KMS-11 (cell line): ENCODE results near the gene PEX14.

Experiments used
- H2AFZ ChIP-seq: fragments of 200-600 bp; sonication (generic); 2 replicates; pipeline ENCODE4 v1.6.1; 2016; ENCODE audit warnings: antibody characterized with exemption, mixed run types, low read depth
- H3K27ac ChIP-seq: fragments of 200-600 bp; sonication (generic); 2 replicates; pipeline ENCODE4 v1.6.1; 2016; ENCODE audit warnings: mild to moderate bottlenecking, mixed run types
- H3K27me3 ChIP-seq: fragments of 200-600 bp; sonication (generic); 2 replicates; pipeline ENCODE4 v1.6.1; 2017; ENCODE audit warnings: mild to moderate bottlenecking, low read depth, mixed run types, moderate library complexity; ENCODE audit not compliant: insufficient read depth
- H3K36me3 ChIP-seq: fragments of 200-600 bp; sonication (generic); 2 replicates; pipeline ENCODE4 v1.6.1; 2017; ENCODE audit warnings: mild to moderate bottlenecking, mixed run types; ENCODE audit not compliant: insufficient read depth
- H3K4me1 ChIP-seq: fragments of 200-600 bp; sonication (generic); 2 replicates; pipeline ENCODE4 v1.6.1; 2016; ENCODE audit warnings: mild to moderate bottlenecking, low read depth, mixed run types; ENCODE audit not compliant: poor library complexity, severe bottlenecking
- H3K4me2 ChIP-seq: fragments of 200-600 bp; sonication (generic); 2 replicates; pipeline ENCODE4 v1.7.0; 2016; ENCODE audit warnings: mild to moderate bottlenecking, mixed run types
- H3K4me3 ChIP-seq: fragments of 200-600 bp; sonication (generic); IDR thresholded peaks from 2 replicates; pipeline ENCODE4 v1.6.1; 2017; ENCODE audit warnings: low read depth, low read length, mixed read lengths; ENCODE audit not compliant: insufficient read depth
- H3K79me2 ChIP-seq: fragments of 200-600 bp; sonication (generic); 2 replicates; pipeline ENCODE4 v1.6.1; 2016; ENCODE audit warnings: low read depth, mixed run types; ENCODE audit not compliant: insufficient read depth
- H3K9ac ChIP-seq: fragments of 200-600 bp; sonication (generic); 2 replicates; pipeline ENCODE4 v1.6.1; 2016; ENCODE audit warnings: mild to moderate bottlenecking, mixed run types
- H4K20me1 ChIP-seq: fragments of 200-600 bp; sonication (generic); 2 replicates; pipeline ENCODE4 v1.6.1; 2016; ENCODE audit warnings: mild to moderate bottlenecking, mixed run types; ENCODE audit not compliant: insufficient read depth
- TF ChIP-seq, protein P1 (sequence below): fragments of 200-600 bp; sonication (generic); conservative IDR thresholded peaks from 2 replicates; pipeline ENCODE4 v1.6.1; 2017; ENCODE audit warnings: low read depth, mild to moderate bottlenecking, antibody characterized with exemption, low read length, moderate library complexity, mixed read lengths

PEX14 gene

GRCh38 chr1:10569531-10569930 lies 94.8 kb downstream of the PEX14 start:
- Histone ChIP-seq H3K4me1 (no peaks in the 10 kb centered on the region), H2AFZ (no peak overlapping the region), H3K27me3 (no peaks in the 10 kb centered on the region), H3K9ac (no peak overlapping the region), H3K4me3 (no peak overlapping the region), H3K36me3 (no peaks in the 10 kb centered on the region), H3K27ac (no peak overlapping the region), H4K20me1 (no peaks in the 10 kb centered on the region), H3K79me2 (no peaks in the 10 kb centered on the region), H3K4me2 (no peak overlapping the region)
- TF ChIP-seq, protein P1, sequence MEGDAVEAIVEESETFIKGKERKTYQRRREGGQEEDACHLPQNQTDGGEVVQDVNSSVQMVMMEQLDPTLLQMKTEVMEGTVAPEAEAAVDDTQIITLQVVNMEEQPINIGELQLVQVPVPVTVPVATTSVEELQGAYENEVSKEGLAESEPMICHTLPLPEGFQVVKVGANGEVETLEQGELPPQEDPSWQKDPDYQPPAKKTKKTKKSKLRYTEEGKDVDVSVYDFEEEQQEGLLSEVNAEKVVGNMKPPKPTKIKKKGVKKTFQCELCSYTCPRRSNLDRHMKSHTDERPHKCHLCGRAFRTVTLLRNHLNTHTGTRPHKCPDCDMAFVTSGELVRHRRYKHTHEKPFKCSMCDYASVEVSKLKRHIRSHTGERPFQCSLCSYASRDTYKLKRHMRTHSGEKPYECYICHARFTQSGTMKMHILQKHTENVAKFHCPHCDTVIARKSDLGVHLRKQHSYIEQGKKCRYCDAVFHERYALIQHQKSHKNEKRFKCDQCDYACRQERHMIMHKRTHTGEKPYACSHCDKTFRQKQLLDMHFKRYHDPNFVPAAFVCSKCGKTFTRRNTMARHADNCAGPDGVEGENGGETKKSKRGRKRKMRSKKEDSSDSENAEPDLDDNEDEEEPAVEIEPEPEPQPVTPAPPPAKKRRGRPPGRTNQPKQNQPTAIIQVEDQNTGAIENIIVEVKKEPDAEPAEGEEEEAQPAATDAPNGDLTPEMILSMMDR, result no peak

GRCh38 chr1:10575616-10576015 lies 100.9 kb downstream of the PEX14 start:
- Histone ChIP-seq H2AFZ (no peak overlapping the region), H3K9ac (no peak overlapping the region), H3K27me3 (no peaks in the 10 kb centered on the region), H3K79me2 (no peaks in the 10 kb centered on the region), H3K27ac (no peak overlapping the region), H4K20me1 (no peaks in the 10 kb centered on the region), H3K4me1 (no peaks in the 10 kb centered on the region), H3K36me3 (no peaks in the 10 kb centered on the region), H3K4me2 (no peak overlapping the region), H3K4me3 (no peak overlapping the region)
- TF ChIP-seq, protein P1, result no peak

DNA sequence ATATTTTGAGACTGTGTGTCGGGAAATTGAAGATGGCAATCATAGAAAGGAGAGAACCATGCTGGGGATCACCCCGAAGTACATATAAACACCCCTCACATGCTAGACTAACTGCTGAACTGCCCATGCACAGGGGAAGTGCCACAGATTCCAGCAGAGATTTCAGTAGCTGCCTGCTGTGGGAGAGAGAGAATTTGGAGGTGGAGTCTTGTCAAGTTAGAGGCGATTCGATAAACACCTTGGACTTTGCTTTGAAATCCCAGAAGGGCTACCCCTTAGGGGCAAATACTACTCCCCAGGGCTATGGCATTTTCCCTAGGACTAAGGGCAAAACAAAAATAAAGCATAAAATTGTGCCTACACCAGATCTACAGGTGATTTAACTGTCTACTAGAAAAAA lies 103.3 kb downstream of the PEX14 start:
- no peak overlapping the region for H3K4me2 ChIP-seq
- no peak overlapping the region for H3K4me3 ChIP-seq
- no peak overlapping the region for H2AFZ ChIP-seq
- H3K27ac ChIP-seq, result no peak overlapping the region
- H4K20me1 ChIP-seq, result no peaks in the 10 kb centered on the region
- no peaks in the 10 kb centered on the region for H3K4me1 ChIP-seq
- no peaks in the 10 kb centered on the region for H3K27me3 ChIP-seq
- H3K36me3 ChIP-seq, result no peaks in the 10 kb centered on the region
- no peaks in the 10 kb centered on the region for H3K79me2 ChIP-seq
- H3K9ac ChIP-seq, result no peak overlapping the region
- TF ChIP-seq, protein P1, result no peak

DNA sequence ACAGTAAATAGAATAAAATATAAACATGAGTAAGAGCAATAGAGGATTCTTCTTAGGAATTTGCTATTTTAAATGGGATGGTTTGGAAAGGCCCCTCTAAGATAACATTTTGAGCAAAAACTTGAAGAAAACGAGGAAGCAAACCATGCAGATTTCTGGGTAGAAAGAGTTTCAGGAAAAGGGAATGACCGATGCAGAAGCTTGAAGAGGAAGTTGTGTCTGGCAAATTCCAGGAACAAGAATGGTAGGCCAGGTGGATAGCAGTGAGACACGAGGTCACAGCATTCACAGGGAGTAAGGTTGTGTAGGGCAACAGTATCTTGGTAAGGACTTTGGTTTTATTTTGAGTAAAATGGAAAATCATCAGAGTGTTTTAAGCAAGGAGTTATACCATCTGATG lies 108.9 kb downstream of the PEX14 start:
- Histone ChIP-seq H2AFZ (no peak overlapping the region), H3K27me3 (no peaks in the 10 kb centered on the region), H3K4me2 (no peak overlapping the region), H3K4me1 (no peaks in the 10 kb centered on the region), H3K79me2 (no peaks in the 10 kb centered on the region), H4K20me1 (no peaks in the 10 kb centered on the region), H3K36me3 (no peaks in the 10 kb centered on the region), H3K27ac (no peak overlapping the region), H3K9ac (no peak overlapping the region), H3K4me3 (no peak overlapping the region)
- TF ChIP-seq, protein P1, result no peak
